GM04503 (cell line): ENCODE data around the gene PDIA2.
A peak's percentile ranks its signal among the peaks of the same experiment; 100 is the strongest.
"Not testable (repeated sequence)": the region's sequence is repeated elsewhere in the genome, so short reads cannot be mapped to it uniquely, and the experiment has no call there.

ENCODE experiments used
- DNase-seq: peaks from one replicate; pipeline ENCODE4 v3.0.0-alpha.2; 2012; ENCODE audit warnings: low read depth

PDIA2 gene

GRCh38 chr16:283033-283805 lies at the start of gene PDIA2:
PDIA2 (plus strand) TSS chr16:283164; CDS start chr16:283170, 6 bp downstream.
- no peak for DNase-seq

DNA sequence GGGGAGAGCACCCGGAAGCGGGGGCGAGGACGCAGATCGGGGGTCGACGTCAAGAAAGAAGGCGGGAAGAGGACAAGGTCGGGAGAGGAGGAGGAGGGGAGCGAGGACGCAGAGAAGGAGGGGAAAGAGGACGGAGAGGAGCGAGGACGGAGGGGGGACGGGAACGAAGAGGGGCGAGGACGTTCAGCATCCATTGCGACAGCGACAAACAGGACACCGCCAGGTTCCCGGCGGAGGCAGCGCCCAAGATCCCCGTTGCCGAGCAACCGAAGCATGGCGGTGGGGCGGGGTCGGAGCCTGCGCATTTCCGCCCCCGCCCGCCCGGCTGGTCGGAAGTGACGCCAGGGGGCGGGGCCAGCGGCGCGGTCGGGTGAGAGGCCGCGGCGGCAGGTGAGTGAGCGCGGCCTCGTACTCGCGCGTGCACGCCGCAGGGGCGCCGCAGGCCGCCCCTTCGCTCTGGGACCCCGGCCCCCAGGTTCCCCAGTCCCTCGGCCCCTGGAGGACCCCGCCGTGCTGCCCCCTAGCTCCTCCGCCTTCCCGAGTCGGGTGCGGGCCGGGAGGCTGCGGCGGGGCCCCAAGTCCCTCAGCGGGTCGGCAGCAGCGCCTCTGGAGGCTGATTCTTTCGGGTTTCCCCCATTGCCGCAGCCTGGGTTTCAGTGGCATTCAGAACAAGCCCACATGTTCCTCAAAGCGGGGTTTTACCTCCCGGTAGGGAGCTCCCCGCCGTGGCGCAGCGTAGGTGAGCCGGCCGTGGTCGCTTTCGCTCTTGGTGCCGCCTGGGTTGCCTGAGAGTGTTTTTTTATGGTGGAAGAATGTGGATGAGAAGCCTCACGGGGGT lies 48.3 kb upstream of the PDIA2 start, which contains the start of gene FAM234A:
TSS of gene FAM234A (plus strand) at position 354 of the 838 bp plus-strand sequence. CDS start 19,593 bp downstream, outside the sequence.
- DNase-seq: peak; percentile 40

DNA sequence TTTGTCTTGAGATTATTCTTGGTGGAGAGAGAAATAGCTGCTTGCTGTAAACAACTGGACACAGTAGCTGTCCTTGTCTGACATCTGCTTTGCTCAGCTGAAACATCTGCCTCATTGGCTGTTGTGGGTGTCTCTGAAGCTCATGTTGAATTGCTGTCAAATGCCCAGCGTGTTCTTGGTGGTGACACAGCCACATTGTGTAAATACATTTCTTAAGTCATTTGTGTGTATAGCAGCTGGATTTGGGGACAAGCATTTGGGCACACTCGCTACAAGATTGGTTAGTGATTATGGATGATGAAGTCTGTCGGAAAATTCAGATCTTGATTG lies 43.1 kb upstream of the PDIA2 start:
- DNase-seq: no peak

- DNase-seq: no peak
Observed at GRCh38 chr16:240559-240958, 42.4 kb upstream of the PDIA2 start.

DNA sequence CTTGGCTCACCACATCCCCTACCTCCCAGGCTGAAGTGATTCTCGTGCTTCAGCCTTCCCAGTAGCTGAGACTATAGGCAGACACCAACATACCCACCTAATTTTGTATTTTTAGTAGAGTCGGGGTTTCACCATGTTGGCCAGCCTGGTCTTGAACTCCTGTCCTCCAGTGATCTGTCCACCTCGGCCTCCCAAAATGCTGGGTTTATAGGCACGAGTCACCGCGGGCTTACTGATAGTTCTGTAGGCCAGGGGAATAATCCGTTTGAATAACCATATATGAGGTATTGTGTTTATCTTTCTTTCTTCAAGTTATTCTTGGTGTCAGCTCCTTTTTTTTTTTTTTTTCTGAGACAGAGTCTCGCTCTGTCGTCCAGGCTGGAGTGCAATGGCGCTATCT lies 40.7 kb upstream of the PDIA2 start:
- DNase-seq: no peak

- DNase-seq: no peak
Observed at GRCh38 chr16:243348-243747, 39.6 kb upstream of the PDIA2 start.

GRCh38 chr16:245105-245504 lies 37.9 kb upstream of the PDIA2 start:
- DNase-seq: no peak

DNA sequence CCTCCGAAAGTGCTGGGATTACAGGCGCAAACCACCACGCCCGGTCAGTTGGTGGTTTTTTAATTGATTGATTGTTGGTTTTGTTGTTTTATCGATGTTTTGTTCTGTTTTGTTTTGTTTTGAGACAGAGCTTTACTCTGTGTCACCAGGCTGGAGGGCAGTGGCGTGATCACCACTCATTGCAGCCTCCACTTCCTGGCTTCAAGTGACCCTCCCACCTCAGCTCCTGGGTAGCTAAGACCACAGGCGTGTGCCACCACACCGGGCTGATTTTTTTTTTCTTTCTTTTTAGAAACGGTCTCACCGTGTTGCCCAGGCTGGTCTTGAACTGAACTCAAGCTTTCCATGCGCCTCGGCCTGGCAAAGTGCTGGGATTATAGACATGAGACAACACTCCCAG lies 35.9 kb upstream of the PDIA2 start:
- no peak for DNase-seq

DNA sequence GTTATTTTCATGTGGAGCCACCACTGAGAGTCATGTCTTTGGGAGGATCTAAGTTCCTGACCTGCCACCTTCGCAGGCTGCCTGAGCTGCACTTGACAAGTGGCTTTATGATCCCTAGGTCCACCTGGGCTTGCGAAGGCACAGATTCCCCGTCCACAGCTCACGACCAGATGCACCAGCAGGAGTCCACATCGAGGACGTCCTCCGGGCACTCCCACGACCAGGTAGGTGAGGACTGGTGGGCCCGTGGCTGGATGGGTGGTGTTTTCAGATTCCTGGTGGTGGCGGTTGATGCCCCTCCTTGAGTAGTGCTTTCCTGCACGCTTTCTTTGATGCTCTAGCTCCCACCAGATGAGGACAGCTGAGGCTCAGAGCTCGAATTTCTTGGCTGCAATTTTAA lies 33.5 kb upstream of the PDIA2 start:
- DNase-seq: no peak

DNA sequence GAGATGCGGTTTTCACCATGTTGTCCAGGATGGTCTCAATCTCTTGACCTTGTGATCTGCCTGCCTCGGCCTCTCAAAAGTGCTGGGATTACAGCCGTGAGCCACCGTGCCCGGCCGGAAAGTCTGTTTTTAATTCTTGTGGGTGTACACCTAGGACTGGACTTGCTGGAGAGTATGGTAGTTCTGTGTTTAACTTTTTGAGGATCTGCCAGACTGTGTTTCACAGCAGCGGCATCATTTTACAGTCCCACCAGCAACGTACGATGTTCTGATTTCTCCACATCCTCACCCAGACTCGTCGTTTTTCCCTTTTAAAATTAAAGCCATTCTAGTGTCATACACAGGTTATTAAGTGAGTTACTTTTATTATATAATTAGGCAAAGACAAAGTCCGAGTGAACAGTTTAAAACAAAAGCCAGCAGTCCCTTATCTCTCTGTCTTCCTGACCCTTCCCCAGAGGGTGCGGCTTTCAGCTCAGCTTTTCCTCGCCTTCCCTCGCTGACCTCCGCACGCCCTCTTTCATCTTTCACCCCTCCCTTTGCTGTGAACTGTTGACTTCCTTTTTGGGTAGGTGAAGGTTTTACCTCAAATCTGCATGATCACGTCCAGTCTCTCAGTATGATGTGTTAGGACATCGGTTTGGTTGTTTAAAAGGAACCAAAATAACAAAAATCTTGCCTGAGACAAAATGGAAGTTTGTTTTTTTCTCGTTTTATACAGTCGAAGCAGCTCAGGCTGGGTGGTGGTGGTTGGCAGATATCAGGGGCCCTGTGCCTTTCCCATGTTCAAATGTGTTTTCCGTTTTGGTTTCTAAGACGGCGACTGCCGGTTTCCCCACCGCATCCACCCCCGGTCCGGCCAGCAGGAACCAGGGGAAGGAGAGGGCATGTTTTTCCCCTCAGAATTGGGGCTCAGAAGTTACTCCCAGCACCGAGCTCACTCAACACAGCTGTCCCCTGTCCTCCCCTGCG lies 30.3 kb upstream of the PDIA2 start:
- DNase-seq: no peak

- DNase-seq: no peak
Observed at GRCh38 chr16:253833-254232, 29.1 kb upstream of the PDIA2 start.

- no peak for DNase-seq
Observed at GRCh38 chr16:254461-254860, 28.5 kb upstream of the PDIA2 start.

- no peak for DNase-seq
Observed at GRCh38 chr16:255183-255582, 27.8 kb upstream of the PDIA2 start.

GRCh38 chr16:258091-258490 lies 24.9 kb upstream of the PDIA2 start:
- DNase-seq: not testable (repeated sequence)

DNA sequence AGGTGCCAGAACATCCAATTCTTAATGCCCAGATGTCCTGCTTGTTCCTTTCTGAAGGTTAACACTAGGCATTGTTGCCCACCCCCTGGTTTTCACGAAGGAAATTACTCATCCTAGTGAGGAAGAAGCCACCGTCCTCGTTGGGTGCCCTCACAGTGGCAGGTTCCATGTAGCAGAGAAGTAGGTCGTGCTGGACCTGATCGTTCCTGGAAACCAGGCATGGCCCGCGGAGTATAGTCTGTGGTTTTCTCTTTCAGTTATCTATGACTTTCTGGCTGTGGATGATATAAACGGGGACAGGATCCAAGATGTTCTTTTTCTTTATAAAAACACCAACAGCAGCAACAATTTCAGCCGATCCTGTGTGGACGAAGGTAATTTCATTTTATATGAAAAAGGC lies 23.7 kb upstream of the PDIA2 start:
- no peak for DNase-seq

- no peak for DNase-seq
Observed at GRCh38 chr16:259814-260253, 23.1 kb upstream of the PDIA2 start.

- DNase-seq: no peak
Observed at GRCh38 chr16:260326-260725, 22.6 kb upstream of the PDIA2 start.

DNA sequence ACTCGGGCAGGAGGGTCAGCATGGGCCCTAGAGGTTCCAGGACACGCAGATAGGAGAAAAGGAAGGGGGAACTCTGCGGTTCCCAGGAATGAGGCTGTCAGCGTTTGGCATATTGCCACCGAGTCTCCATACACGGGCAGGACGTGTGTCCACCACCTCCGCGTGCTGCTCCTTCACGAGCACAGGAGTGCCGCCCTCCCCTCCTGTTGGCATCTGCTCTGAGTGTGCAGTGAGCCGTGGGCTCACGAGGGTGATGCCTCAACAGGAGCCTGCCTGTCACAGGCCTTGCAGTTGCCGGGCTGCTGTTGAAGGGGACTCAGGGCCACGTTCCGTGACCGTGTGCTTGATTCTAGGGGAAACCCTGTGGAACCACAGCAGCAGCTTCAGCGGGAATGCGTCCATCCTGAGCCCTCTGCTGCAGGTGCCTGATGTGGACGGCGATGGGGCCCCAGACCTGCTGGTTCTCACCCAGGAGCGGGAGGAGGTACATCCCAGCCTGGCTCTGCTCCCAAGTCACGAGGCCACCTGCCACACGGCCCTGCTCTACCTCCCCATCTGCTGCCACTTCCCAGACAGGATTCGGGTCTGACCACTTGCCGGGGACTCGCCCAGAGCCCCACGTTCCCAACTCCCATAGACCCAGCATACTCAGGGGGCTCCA lies 21.8 kb upstream of the PDIA2 start:
- DNase-seq: no peak

- DNase-seq: no peak
Observed at GRCh38 chr16:262121-262745, 20.7 kb upstream of the PDIA2 start.

- no peak for DNase-seq
Observed at GRCh38 chr16:263182-263774, 19.7 kb upstream of the PDIA2 start.

- DNase-seq: no peak
Observed at GRCh38 chr16:263944-264343, 19.0 kb upstream of the PDIA2 start.
